Dedifferentiated amniotic fluid mesenchymal stem cell (primary cell): ENCODE results near the gene RIN1.
A peak's percentile ranks its signal among the peaks of the same experiment; 100 is the strongest.

Experiments used
- DNase-seq: peaks from one replicate; pipeline ENCODE4 v3.0.0-alpha.2; 2016; ENCODE audit errors: extremely low spot score

RIN1 gene

DNA sequence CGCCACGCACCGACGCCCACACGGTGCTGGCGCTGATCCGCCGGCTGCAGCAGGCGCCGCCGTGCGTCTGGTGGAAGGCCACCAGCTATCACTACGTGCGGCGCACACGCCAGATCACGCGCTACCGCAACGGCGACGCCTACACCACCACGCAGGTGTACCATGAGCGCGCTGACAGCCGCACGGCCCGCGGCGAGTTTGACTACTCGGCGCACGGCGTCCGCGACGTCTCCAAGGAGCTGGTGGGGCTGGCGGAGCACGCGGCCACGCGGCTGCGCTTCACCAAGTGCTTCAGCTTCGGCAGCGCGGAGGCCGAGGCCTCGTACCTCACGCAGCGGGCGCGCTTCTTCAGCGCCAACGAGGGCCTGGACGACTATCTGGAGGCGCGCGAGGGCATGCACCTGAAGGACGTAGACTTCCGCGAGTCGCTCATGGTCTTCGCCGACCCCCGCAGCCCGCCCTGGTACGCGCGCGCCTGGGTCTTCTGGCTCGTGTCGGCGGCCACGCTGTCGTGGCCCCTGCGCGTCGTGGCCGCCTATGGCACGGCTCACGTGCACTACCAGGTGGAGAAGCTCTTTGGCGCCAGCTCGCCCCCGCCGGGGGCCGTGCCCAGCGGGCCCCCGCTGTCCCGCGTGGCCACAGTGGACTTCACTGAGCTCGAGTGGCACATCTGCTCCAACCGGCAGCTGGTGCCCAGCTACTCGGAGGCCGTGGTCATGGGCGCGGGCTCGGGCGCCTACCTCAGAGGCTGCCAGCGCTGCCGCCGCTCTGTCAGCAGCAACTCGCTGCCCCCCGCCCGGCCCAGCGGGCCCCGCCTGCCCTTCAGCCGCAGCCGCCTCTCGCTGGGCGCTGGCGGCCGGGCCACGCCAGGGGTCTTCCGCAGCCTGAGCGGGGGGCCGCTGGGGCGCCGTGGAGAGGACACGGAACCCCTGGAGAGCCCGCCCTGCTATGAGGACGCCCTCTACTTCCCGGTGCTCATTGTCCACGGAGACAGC, 41.3 kb downstream of the RIN1 start:
- no peak for DNase-seq

DNA sequence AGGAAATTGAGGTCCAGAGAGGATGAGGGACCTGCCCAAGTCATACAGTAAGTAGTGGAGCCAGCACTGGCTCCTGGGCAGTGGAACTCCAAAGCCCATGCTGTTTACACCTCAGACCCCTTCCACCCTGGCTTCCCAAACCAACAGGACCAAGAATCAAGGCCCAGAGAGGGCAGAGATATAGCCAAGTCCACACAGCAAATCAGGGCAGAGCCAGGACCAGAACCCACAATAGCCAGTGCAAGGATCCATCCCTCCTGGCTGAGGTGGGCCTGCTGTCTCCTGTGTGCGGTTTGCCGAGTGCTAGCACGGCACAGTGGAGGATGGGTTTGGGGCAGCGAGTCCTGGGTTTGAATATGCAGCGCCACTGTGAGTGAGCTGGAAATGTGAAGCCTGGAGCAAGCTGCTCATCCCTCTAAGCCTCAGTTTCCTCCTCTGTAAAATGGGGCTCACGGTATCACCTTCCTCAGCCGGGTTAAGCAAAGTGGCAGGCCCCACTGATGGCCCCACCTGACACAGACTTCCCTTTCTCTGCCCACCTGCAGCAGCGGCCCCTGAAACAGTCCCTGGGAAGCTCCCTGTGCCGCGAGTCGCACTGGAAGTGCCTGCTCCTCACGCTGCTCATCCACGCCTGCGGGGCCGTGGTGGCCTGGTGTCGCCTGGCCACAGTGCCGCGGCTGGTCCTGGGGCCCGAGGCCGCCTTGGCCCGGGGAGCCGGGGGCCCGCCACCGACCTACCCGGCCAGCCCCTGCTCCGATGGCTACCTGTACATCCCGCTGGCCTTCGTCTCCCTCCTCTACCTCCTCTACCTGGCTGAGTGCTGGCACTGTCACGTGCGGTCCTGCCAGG, 42.2 kb downstream of the RIN1 start:
- DNase-seq, result no peak

DNA sequence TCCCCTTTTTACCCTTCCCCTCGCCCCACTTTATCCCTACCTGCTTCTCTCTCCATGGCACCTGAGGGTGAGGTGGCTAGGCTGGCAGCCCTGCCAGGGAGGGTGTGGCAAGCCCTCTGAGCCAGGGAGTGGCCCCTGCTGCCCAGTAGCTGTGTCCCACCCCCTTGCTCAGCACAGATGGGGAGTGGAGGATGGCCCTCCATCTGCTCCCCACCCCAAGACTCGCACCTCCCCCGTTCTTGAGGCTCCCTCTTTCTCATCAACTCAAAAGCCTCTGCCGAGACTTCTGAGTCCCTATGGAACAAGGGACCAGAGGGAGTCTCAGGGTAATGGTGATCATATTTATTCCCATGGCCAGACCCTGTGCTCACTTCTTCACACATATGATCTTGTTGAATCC, 42.9 kb downstream of the RIN1 start:
- no peak for DNase-seq

DNA sequence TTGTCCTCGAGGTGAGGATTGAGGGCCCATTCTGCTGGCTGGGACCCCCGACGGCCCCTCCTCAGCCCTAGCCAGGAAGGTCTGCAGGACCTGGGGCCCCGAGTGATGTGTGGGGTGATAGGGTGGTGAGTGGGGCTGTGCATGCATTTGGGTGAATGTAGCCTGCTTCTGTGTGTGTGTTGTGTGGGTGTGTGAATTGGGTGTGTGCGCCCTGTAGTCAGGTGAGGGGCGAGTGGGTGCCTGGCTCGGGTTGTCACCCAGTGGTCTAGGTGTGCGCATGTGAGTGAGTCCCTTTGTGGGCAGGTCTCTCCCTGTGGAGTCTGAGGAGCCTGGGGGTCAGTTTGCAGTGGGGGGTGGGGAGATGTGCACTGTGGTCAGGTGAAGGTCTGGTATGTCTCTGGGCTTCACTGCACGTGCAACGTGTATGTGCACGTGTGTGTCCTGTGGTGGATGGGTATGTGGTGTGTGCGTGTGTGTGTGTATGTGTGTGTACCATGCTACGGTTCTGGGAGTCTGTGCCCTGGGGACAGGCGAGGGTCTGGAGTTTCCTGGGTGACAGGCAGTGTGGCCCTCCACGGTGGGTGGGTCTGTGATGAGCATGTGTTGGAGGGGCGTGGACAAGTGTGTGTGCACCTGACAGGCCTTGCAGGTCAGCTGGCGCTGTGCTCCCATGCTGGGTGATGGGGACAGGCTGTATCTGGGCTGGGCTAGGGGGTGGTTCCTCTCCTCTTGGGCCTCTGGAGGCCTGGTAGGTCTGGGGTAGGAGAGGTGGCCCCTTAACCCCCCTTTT, 43.5 kb downstream of the RIN1 start:
- no peak for DNase-seq

DNA sequence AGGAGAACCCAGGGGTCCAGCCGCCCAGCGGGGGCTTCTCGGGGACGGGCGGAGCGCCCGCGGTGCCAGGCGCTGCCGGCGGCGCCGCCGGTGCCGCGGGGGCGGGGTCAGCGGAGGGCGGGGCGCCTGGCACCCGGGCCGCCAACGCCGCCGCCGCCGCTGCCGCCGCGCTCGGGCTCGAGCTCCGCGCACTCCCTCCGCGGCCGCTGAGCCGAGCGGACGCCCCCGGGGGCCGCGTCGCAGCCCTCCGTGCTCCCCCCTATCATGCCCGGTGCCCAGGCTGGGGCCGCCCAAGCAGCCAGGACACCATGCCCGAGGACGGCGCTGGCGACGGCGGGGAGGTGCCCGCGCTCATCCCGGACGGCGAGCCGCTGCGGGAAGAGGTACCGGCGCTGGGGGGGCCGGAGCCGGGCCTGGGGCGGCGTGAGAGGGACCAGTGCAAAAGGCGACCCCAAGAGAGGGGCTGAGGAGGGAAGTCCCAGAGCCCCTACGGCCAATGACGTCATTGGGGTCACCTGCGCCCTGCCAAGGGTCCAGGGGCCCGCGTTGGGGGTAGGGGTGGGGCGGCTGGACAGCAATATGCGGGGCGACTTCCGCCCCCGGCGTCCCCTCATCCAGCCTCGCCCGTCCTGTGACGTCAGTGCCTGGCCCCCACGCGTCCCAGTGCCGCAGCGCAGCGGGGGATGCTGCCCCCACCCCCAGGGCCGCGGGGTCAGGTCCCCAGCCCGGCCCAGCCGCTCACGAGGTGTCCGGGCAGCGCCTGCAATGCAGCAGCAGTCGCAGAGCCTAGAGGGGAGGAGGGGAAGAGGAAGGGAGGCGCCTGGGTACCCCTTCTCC, 44.3 kb downstream of the RIN1 start, which contains the start of gene TMEM151A:
Gene TMEM151A (plus strand): TSS at position 189 of the 837 bp plus-strand sequence. CDS start 120 bp downstream, at position 309.
- DNase-seq, result no peak

DNA sequence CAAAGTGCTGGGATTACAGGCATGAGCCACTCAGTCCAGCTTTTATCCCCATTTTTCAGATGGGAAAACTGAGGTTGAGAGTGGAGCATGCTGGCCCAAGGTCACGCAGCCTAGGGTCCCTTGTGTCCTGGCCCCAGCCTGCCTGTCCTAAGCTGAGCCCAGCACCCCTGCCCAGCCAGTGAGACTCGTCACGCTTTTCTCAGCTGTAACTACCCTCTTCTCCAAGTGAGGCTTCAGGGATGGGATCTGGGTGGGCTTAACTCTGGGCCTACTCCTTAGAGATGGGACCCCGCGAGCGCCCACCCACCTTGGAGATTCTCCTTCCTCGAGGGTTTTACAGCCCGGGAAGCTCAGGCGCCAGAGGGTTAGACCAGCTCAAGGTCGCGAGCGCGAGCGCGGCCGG, 44.9 kb downstream of the RIN1 start:
- DNase-seq, result no peak

DNA sequence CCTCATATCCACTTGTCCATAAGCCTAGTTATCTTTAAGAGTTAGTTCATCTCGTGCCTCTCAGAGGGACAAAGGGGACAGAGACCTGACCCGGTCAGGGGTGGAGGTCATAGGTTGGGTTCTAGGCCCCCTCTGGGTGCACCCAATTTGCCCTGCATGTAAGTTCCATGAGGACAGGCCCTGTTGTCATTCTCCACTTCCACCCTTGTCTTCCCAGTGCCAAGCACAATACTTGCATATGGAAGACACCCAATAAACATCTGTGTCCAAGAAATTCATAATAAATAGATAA, 46.0 kb downstream of the RIN1 start:
- DNase-seq, result no peak

DNA sequence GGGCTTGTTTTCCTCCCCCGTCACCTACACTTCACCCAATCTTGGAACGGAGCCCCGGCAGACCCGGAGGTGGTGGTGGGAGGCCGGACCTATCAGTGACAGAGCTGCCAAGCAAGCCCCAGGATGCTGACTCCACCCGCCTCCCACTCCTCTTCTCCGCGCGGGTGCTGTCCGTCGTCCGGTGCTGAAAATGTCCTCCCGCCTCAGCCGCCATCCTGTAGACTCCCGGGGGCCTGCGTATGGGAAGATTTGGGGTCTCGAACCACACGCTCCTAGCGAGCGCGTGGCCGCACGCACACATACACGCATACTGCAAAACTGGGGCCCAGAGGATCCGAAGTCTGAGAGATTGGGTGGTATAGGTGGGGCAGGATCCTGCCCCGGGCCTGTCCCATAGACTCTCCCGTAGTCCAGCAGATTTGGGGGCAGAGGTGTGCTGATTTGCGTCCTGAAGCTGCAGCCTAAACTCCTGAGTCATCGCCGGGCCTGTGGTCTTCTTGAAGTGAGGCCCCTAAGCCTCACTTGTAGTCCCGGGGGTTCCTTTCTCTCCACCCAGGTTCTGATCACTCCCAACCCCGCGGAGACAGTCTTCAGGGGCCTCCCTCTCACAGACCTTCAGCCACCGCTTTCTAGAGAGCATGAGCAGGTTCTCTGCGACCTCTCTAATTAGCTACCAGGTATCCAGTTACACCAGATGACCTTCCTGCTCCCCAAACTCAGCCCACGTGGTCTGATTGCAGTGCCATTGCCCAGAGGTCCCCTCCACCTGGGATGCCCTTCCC, 46.5 kb downstream of the RIN1 start:
- peak; percentile 70 for DNase-seq

DNA sequence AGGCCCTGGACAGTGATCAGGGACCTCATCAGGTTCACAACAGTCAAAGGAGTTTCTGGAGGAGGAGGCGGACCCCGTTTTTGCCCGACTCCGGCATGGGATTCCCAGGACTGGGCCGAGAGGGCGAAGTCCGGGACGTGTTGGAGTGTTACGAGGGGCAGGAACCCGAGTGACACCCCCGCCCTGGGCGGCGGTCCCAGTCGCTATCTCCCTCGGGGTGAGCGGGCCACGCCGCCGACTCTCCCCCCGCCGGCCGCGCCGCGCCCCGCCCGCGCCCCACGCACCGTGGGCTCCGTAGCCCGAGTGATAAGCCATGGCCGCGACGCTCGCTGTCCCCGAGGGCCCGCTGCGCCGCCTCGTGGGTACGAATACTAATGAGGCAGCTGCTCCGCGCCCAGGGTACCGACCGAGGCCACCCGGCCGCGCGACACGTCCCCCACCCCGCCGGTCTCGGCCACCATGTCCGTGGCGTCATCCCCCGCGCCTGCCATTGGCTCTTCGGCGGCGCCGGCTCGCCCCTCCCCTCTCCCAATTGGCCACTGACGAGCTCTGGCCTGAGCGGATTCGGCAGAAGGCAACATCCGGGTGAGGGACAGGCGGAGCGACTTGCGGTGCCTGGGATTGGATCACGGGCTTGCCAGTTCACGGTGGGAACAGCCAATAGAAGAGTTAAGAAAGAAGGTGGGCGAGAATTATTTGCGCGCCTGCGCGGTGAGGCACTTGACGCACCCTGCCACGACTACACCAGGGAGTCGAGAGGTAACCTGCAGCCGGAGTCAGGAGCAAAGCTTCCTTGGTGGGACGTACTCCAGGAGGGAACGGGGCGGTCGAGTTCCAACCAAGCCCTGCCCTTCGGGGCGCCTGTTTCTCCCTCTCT, 47.3 kb downstream of the RIN1 start, which contains the start of gene YIF1A:
Gene YIF1A (minus strand): TSS at position 473 of the 877 bp plus-strand sequence. CDS start 158 bp downstream, at position 315.
- DNase-seq, result peak; percentile 99

DNA sequence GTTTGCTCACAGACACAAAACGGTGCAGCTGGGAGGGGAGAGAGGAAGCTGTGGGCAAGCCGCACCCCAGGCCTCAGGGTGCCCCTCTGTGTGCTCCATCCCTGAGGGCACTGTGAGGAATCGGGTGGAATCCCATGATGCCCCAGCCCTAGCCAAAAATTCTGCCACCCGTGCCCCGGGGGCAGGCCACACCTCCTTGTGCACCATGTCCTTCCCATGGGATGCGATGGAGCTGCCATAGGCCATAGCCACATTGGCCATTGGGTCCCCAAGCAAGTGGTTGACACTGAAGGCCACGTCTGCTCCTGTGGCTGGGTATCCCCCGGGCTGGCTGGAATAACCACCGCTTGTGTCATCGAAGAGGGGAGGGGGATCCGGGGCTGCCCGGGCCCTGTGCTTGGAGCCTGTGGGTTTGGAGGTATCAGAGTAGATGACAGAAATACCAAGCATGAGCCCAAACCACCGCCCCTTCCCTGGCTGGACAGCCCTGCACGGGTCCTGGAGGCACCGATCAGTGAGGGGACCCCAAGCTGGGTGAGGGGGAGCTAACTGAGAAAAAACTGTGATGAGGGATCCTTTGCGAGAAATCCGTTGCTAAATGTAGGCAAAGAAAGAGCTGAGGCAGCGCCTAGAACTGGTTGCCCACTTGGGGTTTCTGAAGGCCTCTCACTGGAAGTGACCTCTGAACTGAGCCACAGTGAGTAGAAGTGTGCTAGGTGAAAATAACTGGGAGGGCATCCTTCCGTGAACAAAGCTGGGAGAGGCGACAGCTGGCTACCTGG, 48.2 kb downstream of the RIN1 start:
- DNase-seq, result no peak

DNA sequence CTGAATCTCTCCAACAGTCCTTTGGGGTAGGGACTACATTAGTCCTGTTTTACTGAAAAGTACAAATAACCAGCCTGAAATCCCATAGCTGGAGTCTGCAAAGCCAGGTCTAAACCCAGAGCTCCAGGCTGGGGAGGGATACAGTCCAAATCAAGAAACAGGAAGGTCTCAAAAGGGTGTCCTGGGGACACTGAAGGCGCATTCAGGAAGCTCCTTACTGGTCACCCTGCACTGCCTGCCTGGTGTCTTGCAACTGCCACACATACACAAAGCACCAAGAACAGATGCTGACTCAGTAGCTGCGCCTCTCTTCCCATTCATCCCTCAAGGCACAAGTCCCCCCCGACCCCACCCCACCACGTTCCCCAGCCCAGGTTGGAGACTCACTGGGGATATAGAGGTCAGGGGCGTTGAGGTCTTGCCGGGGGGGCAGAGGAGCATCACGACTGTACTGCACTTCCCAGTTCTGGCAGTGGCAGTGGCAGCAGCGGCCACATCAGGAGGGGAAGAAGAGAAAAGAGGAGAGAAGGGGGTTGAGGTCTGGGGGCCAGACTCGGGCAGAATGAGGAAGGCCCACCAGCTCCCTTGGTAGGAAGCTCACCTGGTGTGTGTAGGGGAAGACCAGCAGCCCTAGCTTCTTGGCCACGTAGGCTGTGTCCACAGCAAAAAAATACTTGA, 48.9 kb downstream of the RIN1 start:
- no peak for DNase-seq

DNA sequence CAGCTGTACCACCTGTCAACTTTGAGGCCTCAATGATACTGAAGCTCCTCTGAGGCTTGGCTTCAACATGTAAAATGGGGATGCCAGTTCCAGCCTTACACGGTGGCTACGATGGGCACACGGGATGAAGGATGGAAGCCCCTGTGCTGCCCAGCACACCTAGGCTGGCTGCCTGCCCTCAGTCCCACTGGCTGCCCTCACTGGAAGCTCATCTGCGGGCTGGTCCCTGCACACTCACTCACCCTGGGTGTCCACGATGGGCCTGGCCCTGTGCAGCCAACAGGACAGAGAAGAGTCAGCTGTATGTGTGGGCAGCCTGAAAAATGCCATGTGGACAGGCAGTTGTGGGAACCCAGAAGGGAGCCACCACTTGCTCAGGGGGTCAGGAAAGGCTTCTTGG, 49.5 kb downstream of the RIN1 start:
- no peak for DNase-seq

DNA sequence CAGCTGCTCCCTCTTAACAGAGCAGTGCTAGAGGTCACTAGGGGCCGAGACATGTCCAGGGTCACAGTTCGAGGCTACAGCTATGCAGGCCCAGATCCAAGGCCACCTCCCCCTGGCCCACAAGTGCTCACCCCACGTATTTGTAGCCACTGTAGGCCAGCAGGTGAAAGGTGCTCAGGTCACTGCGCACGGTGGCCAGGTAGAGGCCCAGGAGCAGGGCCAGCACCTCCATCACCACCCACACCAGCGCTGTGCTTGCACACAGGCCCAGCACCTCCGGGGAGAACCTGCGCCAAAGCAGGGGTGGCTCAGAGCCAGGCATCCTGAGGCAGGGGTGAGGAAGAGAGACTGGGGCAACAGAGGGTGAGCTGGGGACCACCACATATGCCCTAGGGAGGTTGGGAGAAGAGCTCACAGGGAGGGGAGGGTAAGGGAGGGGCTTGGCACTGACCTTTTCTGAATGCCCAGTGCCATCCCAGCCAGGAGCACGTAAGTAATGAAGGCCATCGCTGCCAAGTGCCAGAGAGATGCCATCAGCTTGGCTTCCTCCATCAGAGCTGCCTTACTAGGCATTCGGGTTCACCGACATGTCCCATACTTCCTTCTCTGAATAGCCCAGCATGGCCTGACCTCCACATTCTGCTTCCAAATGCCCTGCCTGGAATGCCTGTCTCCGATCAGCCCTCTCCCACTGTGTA, 50.8 kb downstream of the RIN1 start:
- no peak for DNase-seq

DNA sequence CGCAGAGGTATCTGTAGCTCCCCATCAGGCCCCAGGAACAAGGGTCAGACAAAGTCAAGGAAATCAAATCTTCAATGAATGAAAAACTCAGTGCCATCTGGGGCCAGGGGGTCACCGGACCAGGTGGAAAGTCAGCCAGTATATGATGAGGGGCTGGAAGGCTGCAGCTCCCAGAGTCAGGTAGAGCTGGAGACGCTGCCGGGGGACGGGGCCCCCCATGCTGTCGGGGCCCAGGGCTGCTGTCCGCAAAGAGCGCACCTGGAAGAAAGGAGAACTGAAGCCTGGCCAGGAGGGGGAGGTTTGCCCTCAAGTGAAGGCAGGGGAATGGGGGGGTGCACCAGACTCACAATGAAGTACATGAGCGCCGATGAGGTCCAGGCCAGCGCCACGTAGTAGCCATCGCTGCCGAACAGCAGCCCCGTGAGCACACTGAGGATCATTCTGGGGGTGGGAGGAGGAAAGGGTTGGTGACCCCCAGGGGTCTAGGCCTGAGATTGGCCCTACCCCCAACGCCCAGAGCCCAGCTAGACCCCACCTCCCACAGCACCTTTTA, 51.6 kb downstream of the RIN1 start:
- no peak for DNase-seq

DNA sequence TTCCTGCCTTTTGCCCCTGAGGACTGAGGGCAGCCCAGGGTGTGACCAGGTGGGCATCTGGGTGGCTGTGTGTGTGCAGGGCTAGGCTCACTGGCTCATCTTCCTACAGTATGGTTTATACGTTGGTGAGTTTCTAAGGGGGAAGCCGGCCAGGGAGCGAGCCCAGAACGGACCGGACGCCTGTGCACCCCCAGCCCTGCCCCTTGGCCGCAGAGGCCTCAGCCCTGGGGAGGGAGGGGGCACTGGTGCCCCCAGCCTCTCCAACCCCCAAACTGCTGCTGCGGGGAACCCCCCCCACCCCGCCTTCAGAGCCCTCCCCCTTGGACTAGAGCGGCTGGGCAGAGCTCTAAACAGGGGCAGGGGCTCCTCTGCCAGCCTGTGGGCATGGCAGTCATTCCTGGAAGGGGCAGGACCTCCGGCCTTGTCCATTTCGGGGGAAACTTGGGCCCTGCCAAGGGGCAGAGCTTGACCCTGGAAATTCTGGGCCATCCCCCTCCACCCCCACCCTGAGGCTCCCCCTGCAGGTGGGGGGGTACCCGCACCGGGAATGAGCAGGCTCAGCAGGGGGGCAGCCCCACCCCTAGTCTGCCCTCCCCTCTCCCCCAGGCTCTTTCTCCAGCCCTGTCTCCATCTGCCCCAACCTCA, 52.7 kb downstream of the RIN1 start:
- DNase-seq, result no peak
